COLO668 (cell line): ENCODE results near the gene MBLAC2.

Experiments
- DNase-seq: peaks from one replicate; lab custom pipeline; 2025; ENCODE audit not compliant: unreplicated experiment; lab: John Stamatoyannopoulos, UW

MBLAC2 gene

GRCh38 chr5:90474235-90475107 is at the start of gene MBLAC2, which contains the start of gene POLR3G:
MBLAC2 (minus strand) TSS chr5:90474771; CDS start chr5:90474292, 479 bp downstream.
POLR3G (plus strand) TSS chr5:90474864; CDS start chr5:90485568, 10,704 bp downstream.
- peak; percentile 90 for DNase-seq

GRCh38 chr5:90519081-90519480 is 44.5 kb upstream of the MBLAC2 start:
- no peak for DNase-seq

- DNase-seq: peak; percentile 19
Measured at GRCh38 chr5:90518661-90519060, 44.1 kb upstream of the MBLAC2 start.

GRCh38 chr5:90514520-90514919 is 39.9 kb upstream of the MBLAC2 start:
- no peak for DNase-seq

GRCh38 chr5:90510438-90510837 is 35.9 kb upstream of the MBLAC2 start:
- no peak for DNase-seq

- DNase-seq: no peak
Measured at GRCh38 chr5:90506221-90506620, 31.6 kb upstream of the MBLAC2 start.

GRCh38 chr5:90504743-90505142 is 30.2 kb upstream of the MBLAC2 start:
- no peak for DNase-seq

GRCh38 chr5:90503596-90503995 is 29.0 kb upstream of the MBLAC2 start:
- no peak for DNase-seq

GRCh38 chr5:90495146-90495545 is 20.6 kb upstream of the MBLAC2 start:
- no peak for DNase-seq

- DNase-seq: no peak
Measured at GRCh38 chr5:90494043-90494442, 19.5 kb upstream of the MBLAC2 start.

- DNase-seq: no peak
Measured at GRCh38 chr5:90488791-90489190, 14.2 kb upstream of the MBLAC2 start.

- no peak for DNase-seq
Measured at GRCh38 chr5:90484540-90484939, 10.0 kb upstream of the MBLAC2 start.

GRCh38 chr5:90483206-90483605 is 8.6 kb upstream of the MBLAC2 start:
- no peak for DNase-seq

GRCh38 chr5:90480699-90481098 is 6.1 kb upstream of the MBLAC2 start:
- no peak for DNase-seq

- no peak for DNase-seq
Measured at GRCh38 chr5:90479611-90480385, 5.2 kb upstream of the MBLAC2 start.

GRCh38 chr5:90477621-90478215 is 3.1 kb upstream of the MBLAC2 start:
- DNase-seq: no peak

- no peak for DNase-seq
Measured at GRCh38 chr5:90477073-90477472, 2.5 kb upstream of the MBLAC2 start.

GRCh38 chr5:90476391-90476790 is 1.8 kb upstream of the MBLAC2 start:
- no peak for DNase-seq

- peak; percentile 31 for DNase-seq
Measured at GRCh38 chr5:90475436-90475980, 937 bp upstream of the MBLAC2 start.

GRCh38 chr5:90473396-90474234 is 956 bp downstream of the MBLAC2 start:
- DNase-seq: peak; percentile 61
